Panc1 (cell line): ENCODE data around the gene RPH3AL.

Source experiments
- CTCF ChIP-seq: fragments of 450-650 bp; IDR thresholded peaks from 2 replicates; pipeline ENCODE4 v1.5.1; 2017; ENCODE audit warnings: mild to moderate bottlenecking
- POLR2AphosphoS5 ChIP-seq: IDR thresholded peaks from 2 replicates; pipeline ENCODE4 v1.6.1; 2012; ENCODE audit warnings: mild to moderate bottlenecking, low read depth, low read length, moderate library complexity
- REST ChIP-seq, 2 experiments: IDR thresholded peaks; 2 replicates each; pipeline ENCODE4 v1.6.1; 2011 to 2012; ENCODE audit warnings: low read depth in 2 of 2, control low read depth in 1 of 2, low read length in 1 of 2, mild to moderate bottlenecking in 1 of 2, moderate library complexity in 1 of 2; ENCODE audit not compliant: insufficient read depth in 1 of 2
- SIN3A ChIP-seq: IDR thresholded peaks from 2 replicates; pipeline ENCODE4 v1.6.1; 2012; ENCODE audit warnings: low read depth, mild to moderate bottlenecking, low read length, moderate library complexity, borderline replicate concordance; ENCODE audit not compliant: insufficient read depth
- TCF7L2 ChIP-seq: IDR thresholded peaks from 2 replicates; pipeline ENCODE4 v1.6.1; 2011; ENCODE audit warnings: mild to moderate bottlenecking, low read depth, low read length, inconsistent platforms

GRCh38 chr17:222172-222571, 130.4 kb downstream of the RPH3AL start:
- no peak for TF ChIP-seq CTCF
- no peak for TF ChIP-seq TCF7L2
- TF ChIP-seq POLR2AphosphoS5: no peak
- no peak for TF ChIP-seq REST (IDR thresholded peaks at IDR 0.05; ENCODE audit: insufficient read depth in 1 of 2, low read depth in 2 of 2, low read length in 1 of 2)
- TF ChIP-seq SIN3A: no peak
